SK-N-SH (cell line): ENCODE data around the gene OLFM2. TPM values are rescaled to one million over a fixed set of nuclear protein-coding genes. Genes with fewer than 3 reads are reported as not detected.

Source experiments
- CTCF ChIA-PET: fragments of 300-600, 350-600 bp; formaldehyde crosslinking; extraction: SDS; loops from one replicate; lab custom pipeline; 2021; lab: Yijun Ruan, JAX
- POLR2A ChIA-PET: fragments of 350-600 bp; sonication (Branson Sonifier 250); formaldehyde crosslinking; extraction: SDS; loops from one replicate; lab custom pipeline; 2020; ENCODE audit warnings: antibody characterized with exemption, inconsistent platforms; lab: Yijun Ruan, JAX
- DNase-seq: peaks from one replicate; pipeline ENCODE4 v3.0.0; 2012
- H2AFZ ChIP-seq: fragments of 200-600 bp; sonication (generic); 2 replicates; pipeline ENCODE4 v1.8.1; 2016; ENCODE audit warnings: antibody characterized with exemption, mild to moderate bottlenecking, low read depth
- H3F3A ChIP-seq: fragments of 200-600 bp; sonication (generic); replicated peaks from 2 replicates; pipeline ENCODE3; 2016; ENCODE audit warnings: antibody characterized with exemption, mild to moderate bottlenecking; ENCODE audit not compliant: insufficient read depth
- H3K27ac ChIP-seq, 2 experiments: fragments of 200-500 bp in 1 of 2; fragments of 200-600 bp in 1 of 2; sonication (Bioruptor generic) in 1 of 2; sonication (generic), shearing (Covaris generic) in 1 of 2; 2 replicates each; pipeline versions ENCODE4 v1.5.1 to v1.6.1; 2014 to 2016; ENCODE audit warnings: low read depth in 2 of 2, inconsistent platforms in 1 of 2, low read length in 1 of 2, mild to moderate bottlenecking in 1 of 2, mixed read lengths in 1 of 2
- H3K27me3 ChIP-seq: fragments of 200-600 bp; sonication (generic), shearing (Covaris generic); 2 replicates; pipeline ENCODE4 v1.6.1; 2016; ENCODE audit warnings: mixed run types; ENCODE audit not compliant: insufficient read depth
- H3K36me3 ChIP-seq, 2 experiments: fragments of 200-500 bp in 1 of 2; fragments of 200-600 bp in 1 of 2; sonication (Bioruptor generic) in 1 of 2; sonication (generic) in 1 of 2; replicated peaks in 1 of 2; 2 replicates each; pipeline versions ENCODE3 to v1.5.1; 2014 to 2016; ENCODE audit warnings: low read length in 1 of 2, mild to moderate bottlenecking in 1 of 2; ENCODE audit not compliant: insufficient read depth in 2 of 2, control insufficient read depth in 1 of 2
- H3K4me1 ChIP-seq, 2 experiments: fragments of 200-500 bp in 1 of 2; fragments of 200-600 bp in 1 of 2; sonication (Bioruptor generic) in 1 of 2; sonication (generic), shearing (Covaris generic) in 1 of 2; 2 replicates each; pipeline versions ENCODE4 v1.5.1 to v1.6.1; 2014 to 2016; ENCODE audit warnings: low read depth in 1 of 2, low read length in 1 of 2, mixed run types in 1 of 2; ENCODE audit not compliant: insufficient read depth in 2 of 2, control insufficient read depth in 1 of 2
- H3K4me2 ChIP-seq: fragments of 200-600 bp; sonication (generic), shearing (Covaris generic); 2 replicates; pipeline ENCODE4 v1.6.1; 2017; ENCODE audit warnings: mixed run types
- H3K4me3 ChIP-seq, 2 experiments: fragments of 200-500 bp in 1 of 2; fragments of 200-600 bp in 1 of 2; sonication (Bioruptor generic) in 1 of 2; sonication (generic), shearing (Covaris generic) in 1 of 2; 2 replicates each; pipeline versions ENCODE4 v1.5.1 to v1.8.1; 2014 to 2016; ENCODE audit warnings: low read depth in 2 of 2, inconsistent platforms in 1 of 2, low read length in 1 of 2, mild to moderate bottlenecking in 1 of 2, mixed read lengths in 1 of 2, moderate library complexity in 1 of 2
- H3K79me2 ChIP-seq: fragments of 200-600 bp; sonication (generic); 2 replicates; pipeline ENCODE4 v1.8.1; 2017; ENCODE audit warnings: mild to moderate bottlenecking; ENCODE audit not compliant: insufficient read depth
- H3K9ac ChIP-seq: fragments of 200-600 bp; sonication (generic); 2 replicates; pipeline ENCODE4 v1.6.1; 2017; ENCODE audit warnings: mixed run types
- H3K9me2 ChIP-seq: fragments of 200-600 bp; sonication (generic); 2 replicates; pipeline ENCODE4 v1.6.1; 2017; ENCODE audit warnings: mixed run types
- H3K9me3 ChIP-seq: fragments of 200-600 bp; sonication (generic); 2 replicates; pipeline ENCODE4 v1.6.1; 2017; ENCODE audit warnings: mixed run types, mild to moderate bottlenecking, moderate library complexity
- H4K20me1 ChIP-seq: fragments of 200-600 bp; sonication (generic); 2 replicates; pipeline ENCODE4 v1.6.1; 2017; ENCODE audit warnings: mild to moderate bottlenecking, mixed run types; ENCODE audit not compliant: insufficient read depth
- GABPA ChIP-seq: IDR thresholded peaks from 2 replicates; pipeline ENCODE4 v1.4.0; 2012; ENCODE audit warnings: low read depth, mild to moderate bottlenecking
- IRF3 ChIP-seq: fragments of 150-350 bp; IDR thresholded peaks from 2 replicates; pipeline ENCODE4 v1.6.1; 2016; ENCODE audit warnings: mild to moderate bottlenecking, low read depth, low read length
- JUND ChIP-seq: IDR thresholded peaks from 2 replicates; pipeline ENCODE4 v1.4.0; 2012
- MAX ChIP-seq: IDR thresholded peaks from 2 replicates; pipeline ENCODE4 v1.4.0; 2012; ENCODE audit warnings: low read depth
- MXI1 ChIP-seq: IDR thresholded peaks from 2 replicates; pipeline ENCODE4 v1.6.1; 2012; ENCODE audit warnings: mild to moderate bottlenecking, low read depth, low read length, improper control_type of control experiment
- RAD21 ChIP-seq: IDR thresholded peaks from 2 replicates; pipeline ENCODE4 v1.6.1; 2012; ENCODE audit warnings: mild to moderate bottlenecking, low read length
- RXRA ChIP-seq: IDR thresholded peaks from 2 replicates; pipeline ENCODE4 v1.4.0; 2012; ENCODE audit warnings: low read depth, mild to moderate bottlenecking, borderline replicate concordance
- SIN3A ChIP-seq: IDR thresholded peaks from 2 replicates; pipeline ENCODE4 v1.6.1; 2012; ENCODE audit warnings: low read depth, mild to moderate bottlenecking, low read length, moderate library complexity, borderline replicate concordance
- SMC3 ChIP-seq: IDR thresholded peaks from 2 replicates; pipeline ENCODE4 v1.6.1; 2012; ENCODE audit warnings: low read depth, low read length, improper control_type of control experiment
- TAF1 ChIP-seq: IDR thresholded peaks from 2 replicates; pipeline ENCODE4 v1.6.1; 2012; ENCODE audit warnings: low read depth, mild to moderate bottlenecking, low read length, moderate library complexity, borderline replicate concordance
- TCF12 ChIP-seq: IDR thresholded peaks from 2 replicates; pipeline ENCODE4 v1.4.0; 2012
- ZBTB33 ChIP-seq: IDR thresholded peaks from 2 replicates; pipeline ENCODE4 v1.4.0; 2012; ENCODE audit warnings: low read depth, borderline replicate concordance
- WGBS: methylation state at CpG from one replicate; pipeline ENCODE4 v1.1.6; 2017; ENCODE audit warnings: low lambda C conversion rate; 5-methylcytosine and 5-hydroxymethylcytosine counted together
- polyA plus RNA-seq, 3 experiments: library from polyadenylated mRNA; depleted of rRNA; stranded (reverse); fragments of >200 nt; gene quantifications; 2 replicates each; pipeline ENCODE4 v1.2.3, GENCODE V29; 2012

OLFM2 gene
- polyA plus RNA-seq, 1 of the 3 experiments (the other 2 are of a cell fraction) = 10.7 TPM

GRCh38 chr19:9962623-9963290 lies 26.4 kb upstream of the OLFM2 start (continued):
- no peak for TF ChIP-seq ZBTB33
- TF ChIP-seq JUND = no peak
- no peak for TF ChIP-seq MAX
- no peak for TF ChIP-seq TCF12
- TF ChIP-seq TAF1 = no peak
- TF ChIP-seq IRF3 = no peak
- TF ChIP-seq GABPA = no peak
- TF ChIP-seq RXRA = no peak
- no peak for TF ChIP-seq SIN3A
- no peak for TF ChIP-seq SMC3

GRCh38 chr19:9961103-9961502 lies 24.8 kb upstream of the OLFM2 start:
- no peaks in the 10 kb centered on the region for H3K4me1 ChIP-seq
- CTCF ChIA-PET = interaction anchor here (1.0 to 2.4 kb wide), 2 partner anchors 39 to 67 kb away, joined by 6 to 9 read pairs; no protein-coding TSS in a partner anchor
- POLR2A ChIA-PET = no interaction called here

More at GRCh38 chr19:9961103-9961502, 24.8 kb upstream of the OLFM2 start:
- DNase-seq = no peak
- Histone ChIP-seq H3K4me3 (no peak overlapping the region), H4K20me1 (no peaks in the 10 kb centered on the region), H3K4me2 (no peak overlapping the region), H3K9me2 (no peaks in the 10 kb centered on the region), H3K27ac (no peak overlapping the region), H3K79me2 (no peaks in the 10 kb centered on the region), H2AFZ (no peak overlapping the region), H3F3A (peaks cover 4% of the 10 kb centered on the region), H3K9ac (no peak overlapping the region), H3K27me3 (peaks cover 50% of the 10 kb centered on the region; the same call in 1 of the 2 replicates), H3K36me3 (no peaks in the 10 kb centered on the region), H3K9me3 (no peaks in the 10 kb centered on the region)
- 48% methylated on average over 4 of the region's 4 CpGs for WGBS
- no peak for TF ChIP-seq SIN3A
- TF ChIP-seq TAF1 = no peak
- TF ChIP-seq MXI1 = no peak
- TF ChIP-seq RAD21 = no peak
- TF ChIP-seq GABPA = no peak
